ENCODE measurements around the gene SLC9A9.

SLC9A9 gene

DNA sequence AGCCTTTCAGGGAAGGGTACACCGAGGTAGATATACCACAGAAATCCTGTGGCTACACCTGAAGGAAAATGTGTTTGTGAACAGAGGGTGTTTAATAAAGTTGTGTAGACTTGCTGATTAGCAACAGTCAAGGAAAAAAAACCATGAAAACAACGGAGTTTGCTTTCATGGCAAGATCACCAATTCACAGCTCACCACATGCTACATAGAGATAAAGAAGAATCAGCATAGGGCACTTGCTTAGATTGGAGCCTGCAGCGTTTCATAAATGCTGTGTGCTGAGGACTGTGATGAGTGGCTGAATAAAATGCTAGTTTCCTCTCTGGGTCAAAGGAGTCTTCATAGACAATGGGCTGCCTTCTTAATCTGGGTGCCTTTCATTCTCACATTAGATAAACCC lies 257.6 kb downstream of the SLC9A9 start:
- DNase-seq = no peak

DNA sequence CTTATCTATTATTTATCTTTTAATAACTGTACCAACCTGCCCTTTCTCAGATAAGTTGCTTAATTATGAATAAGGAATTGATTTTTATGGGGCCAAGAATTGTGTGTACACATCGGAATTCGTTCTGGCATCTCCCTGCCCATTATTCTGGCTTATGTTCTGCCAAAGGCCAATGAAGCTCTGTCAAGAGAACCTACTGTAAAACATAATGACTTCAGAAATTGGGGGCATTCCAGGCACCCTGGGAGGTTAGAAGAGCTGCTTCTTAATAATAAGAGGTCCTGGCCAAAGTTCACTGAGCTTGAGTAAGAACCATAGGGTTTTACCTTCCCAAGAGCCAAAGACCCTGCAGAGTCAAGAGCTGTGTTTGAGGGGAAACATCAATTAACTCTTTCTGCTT lies 261.7 kb downstream of the SLC9A9 start:
- DNase-seq = no peak

DNA sequence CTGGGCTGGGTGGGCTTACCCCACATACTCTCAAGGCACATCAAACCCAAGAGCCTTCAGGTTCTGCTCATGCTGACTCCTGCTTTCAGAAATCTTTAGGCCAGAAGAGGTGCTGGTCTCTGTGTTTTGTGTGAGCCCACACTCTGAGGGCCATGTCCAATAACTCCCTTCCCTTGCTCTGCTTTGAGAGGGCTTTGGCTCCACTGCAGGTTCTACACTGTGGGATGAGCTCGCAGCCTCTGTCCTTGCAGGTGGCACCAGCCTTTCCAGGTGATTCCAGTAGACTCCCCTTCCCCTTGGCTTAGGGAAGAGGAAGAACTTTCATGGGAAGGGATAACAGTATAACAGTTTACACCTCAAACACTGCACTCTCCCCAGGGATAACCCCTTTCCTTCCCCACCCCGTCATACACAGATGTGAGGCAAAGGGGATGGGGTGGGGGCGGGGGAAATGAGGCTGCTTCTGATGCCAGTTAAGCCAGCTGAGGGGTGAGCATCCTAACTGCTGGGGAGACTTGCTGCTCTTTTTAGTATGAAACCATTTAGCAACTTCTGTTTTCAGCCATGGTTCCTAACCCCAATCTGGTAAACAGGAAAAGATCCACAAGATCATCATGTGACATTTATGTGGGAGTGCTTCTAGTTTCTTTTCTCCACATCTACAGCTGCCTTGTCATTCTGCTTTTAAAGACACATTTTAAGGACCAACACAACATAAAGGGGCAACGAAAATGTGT lies 262.4 kb downstream of the SLC9A9 start:
- peak; percentile 37 for DNase-seq

DNA sequence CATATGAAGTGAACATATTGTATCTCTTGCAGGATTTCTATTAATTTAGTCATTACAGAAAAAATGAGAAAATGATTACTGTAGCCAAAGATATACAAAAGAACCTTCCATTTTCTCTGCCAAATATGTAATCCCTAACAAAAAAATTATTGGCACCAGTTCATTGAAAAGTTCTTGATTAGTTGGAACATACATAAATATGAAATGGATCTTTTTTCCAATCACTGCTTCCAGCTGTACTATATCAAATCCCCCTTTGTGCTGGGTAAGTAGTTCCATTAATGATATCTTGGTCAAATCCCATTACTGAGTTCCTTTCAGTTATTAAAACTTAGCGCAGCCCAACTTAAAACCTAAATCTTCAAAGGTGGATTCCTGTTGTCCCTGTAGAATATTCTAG lies 263.8 kb downstream of the SLC9A9 start:
- no peak for DNase-seq

DNA sequence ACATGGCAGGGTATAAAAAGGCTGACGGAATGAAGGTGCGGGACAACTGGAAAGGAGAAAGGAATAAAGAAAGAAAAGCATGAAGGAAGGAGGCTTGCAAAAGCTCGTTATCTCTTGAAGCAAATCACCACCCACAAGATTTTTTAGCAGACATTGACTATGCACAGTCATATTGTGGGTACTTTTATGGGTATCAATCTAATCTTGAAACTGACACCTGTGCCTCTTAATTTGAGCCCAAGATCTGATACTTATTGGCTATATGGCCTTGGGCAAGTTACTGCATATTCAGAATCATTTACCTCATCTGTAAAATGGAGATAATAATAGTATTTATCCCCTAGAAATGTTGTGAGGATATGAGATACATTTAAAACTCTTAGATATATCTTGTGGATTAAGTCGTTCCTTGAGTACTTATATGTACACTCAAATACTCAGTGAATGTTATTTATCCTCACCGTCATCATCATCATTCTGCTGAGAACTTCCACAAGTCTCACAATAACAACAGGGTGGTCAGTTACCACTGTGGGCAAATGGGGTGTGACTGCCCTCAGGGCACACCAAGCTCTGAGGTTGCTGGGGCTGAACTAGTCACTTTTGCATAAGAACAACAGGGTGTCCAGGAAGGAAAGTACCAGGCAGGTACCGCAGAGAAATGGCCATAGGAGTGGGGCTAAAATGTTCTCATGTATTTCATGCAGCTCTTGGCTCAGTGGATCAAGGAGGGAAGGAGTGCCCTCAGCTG lies 266.1 kb downstream of the SLC9A9 start:
- peak; percentile 73 for DNase-seq

DNA sequence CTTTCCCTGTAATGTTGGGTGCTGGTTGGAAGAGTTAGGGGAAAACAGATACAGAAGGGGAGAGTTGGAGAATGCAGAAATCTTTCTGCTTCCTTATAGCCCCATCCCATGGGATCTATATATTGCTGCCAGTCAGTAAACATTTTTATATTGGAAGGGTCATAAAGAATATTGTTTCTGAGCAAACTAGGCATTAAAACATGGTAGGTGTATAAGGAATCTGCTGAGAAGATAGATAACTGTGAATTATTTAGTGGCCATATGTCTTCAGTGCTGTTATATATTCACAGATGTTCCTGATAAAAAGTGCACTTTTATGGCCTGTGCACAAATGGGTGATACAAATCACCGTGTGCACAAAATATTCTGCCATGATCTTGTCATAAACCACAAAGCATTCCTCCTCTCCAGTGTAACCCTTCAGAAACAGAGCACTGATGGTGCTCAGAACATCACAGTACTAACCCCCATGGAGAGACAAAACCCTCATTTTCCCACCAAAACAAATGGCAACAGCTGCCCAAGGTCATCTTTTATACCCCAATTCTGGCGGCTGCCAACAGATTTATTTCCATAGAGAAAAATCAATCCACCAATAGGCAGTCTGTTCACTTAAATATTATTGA lies 269.3 kb downstream of the SLC9A9 start:
- no peak for DNase-seq

DNA sequence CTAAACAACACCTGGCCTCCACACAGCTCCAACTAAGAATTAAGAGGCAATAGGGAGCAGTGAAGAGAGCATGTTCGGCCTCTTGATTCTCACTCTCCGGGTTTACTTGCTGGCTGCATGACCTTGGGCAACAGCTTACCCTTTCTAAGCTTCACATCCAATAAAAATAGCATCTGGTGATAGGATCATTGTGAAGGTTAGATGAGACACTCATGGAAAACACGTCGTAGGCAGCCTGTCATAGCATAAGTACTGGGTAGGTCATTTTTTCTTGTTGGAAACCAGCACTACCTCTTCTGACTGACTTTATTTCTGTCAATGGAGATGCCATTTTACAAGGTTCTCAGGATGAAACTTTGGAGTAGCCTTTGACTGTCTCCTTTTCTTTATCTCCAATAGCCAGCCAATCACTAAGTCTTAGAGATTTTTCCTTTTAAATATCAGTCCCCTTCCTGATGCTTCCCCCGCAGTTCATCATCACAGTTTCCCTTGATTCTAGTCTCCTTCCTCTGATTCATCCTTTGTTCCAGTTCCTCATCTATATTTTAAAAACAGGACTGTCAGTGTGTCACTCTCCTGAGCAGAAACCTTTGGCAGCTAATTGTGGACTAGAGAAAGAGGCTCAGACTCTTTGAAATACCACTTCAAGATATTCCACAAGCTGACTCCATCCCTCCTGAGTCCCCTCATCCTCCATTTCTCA lies 271.5 kb downstream of the SLC9A9 start:
- no peak for DNase-seq

DNA sequence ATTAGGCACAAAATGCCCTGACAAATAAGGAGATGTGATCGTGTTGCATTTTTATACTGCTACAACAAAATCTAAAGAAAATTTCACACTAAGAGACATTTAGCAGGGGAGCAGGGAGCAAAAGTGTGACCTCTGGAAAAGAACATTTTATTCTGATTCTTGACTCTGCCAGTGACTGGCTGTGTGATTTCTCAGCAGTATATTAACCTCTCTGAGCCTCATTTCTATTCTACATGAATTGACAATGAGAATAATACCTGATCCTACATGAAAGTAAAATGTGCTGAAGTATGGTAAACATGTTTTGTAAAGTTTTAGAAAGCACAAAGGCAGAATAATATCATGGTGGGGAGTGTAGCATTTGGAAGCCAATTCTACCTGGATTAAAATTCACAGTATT lies 273.3 kb downstream of the SLC9A9 start:
- DNase-seq = no peak

DNA sequence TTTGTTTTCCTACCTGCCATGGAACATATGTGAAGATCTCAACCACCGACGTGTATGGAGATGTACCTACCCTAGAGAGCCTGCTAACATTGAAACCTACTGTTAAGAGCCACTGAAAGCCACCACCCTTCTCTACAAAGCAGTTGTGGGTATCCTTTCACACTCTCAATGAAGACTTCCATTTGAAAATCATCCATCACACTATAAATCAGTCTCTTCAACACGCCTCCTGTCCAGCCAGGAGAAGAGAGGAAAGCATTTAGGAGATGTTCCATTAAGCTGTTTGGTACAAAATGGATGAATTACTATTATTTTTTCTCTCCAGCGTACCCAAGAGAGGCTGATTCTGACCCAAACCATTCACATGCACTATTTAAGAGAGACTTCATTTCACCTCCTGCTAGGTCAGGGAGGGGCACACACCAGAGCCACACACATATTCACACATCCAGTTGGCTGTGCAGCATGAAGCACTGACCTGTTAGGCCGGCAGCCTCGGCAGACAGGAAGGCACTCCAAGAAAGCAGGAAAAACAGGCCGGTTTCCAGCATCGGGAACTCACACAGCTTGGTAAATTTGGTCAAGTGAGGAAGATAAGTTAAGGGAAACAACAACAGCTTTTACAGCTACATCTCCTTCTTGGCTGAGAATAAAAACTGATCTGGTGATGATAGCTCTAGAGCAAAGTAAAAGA lies 274.5 kb downstream of the SLC9A9 start:
- no peak for DNase-seq

DNA sequence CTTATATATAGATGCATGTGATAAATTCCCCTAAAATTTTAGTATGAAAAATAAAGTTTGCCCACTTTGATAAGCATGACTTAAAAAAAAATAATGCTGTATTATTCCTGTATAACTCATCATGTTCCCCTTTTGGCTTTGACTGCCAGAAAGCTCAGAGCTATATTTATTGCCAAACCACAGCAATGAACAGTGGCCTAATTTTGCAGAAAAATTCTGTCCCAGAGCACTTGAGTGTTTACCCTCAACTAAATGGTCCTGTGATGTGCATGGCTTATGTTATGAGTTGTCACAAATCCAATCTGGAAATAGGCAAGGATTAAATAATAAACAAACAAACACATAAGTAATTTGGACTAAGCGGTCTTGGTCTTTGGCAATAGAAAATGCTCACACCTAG lies 276.7 kb downstream of the SLC9A9 start:
- DNase-seq = no peak

DNA sequence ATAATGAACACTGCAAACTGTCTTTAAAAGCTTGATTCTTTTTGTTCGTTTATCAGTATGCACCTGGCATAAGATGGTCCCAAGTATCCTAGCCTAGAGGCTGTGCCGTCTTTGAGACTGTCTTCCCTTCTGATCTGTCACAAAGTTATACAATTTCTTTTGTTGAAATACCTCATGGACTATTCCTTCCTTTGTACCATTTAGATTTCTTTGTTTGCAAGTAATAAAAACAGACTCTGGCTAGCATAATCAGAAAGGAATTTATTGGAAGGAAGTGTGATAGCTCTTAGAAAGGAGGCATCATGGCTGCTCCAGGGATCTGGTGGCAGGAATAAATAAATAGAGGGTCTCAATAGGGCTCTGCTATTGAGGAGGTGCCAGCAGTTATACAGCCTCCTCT lies 280.4 kb downstream of the SLC9A9 start:
- DNase-seq = no peak

DNA sequence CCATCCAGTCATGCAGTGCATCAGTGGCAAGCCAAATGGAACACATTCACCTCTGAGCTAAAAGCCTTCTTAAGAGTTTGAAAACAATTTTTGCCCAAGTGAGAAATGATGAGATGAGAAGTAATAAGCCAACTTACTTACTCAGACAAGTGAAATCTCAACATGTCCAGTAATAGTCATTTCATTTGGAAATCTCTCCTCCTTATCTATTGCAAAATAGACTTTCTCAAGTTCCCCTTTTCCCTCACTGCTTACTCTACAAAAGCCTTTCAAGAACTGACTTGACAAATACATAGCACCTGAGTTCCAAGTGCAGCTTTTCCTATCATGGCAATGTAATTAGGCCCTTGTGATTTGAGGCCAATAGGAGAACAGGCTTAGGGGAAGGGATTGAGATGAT lies 282.3 kb downstream of the SLC9A9 start:
- DNase-seq = no peak

DNA sequence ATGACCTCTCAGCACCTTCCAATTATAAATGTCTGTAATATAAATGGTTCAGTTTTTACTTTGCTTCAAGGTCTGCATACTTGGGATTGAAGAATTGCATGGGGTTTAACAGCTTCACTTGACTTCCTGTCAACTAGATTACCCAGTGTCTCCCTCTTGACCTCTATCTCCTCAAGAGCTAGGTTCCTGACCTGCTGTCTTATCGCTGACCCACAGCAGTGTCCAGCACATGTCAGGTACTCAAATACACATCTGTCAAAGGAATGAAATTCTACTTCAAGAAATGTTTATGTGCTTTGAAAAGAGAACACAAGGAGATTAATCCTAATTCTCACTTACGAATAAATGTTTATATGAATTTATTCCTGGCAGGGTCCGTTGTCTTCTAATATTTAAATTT lies 284.5 kb downstream of the SLC9A9 start:
- no peak for DNase-seq

DNA sequence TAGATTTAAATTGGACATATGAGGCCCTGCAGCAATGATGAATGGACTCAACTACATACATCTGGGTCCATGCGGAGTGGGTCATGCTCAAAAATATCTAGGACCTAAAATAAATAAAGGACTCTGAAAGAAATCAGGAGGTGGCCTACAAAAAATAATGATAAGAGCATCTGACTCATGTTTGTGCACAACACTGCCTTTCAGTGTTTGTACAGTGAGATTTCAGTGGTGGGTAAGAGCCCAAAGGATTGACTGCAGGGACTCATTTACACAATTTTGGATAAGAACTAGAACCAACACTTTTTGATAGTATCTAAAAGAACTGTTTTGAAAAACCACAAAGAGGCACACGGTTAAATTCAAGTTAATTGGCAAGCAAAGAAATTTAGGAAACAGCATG lies 285.5 kb downstream of the SLC9A9 start:
- no peak for DNase-seq

DNA sequence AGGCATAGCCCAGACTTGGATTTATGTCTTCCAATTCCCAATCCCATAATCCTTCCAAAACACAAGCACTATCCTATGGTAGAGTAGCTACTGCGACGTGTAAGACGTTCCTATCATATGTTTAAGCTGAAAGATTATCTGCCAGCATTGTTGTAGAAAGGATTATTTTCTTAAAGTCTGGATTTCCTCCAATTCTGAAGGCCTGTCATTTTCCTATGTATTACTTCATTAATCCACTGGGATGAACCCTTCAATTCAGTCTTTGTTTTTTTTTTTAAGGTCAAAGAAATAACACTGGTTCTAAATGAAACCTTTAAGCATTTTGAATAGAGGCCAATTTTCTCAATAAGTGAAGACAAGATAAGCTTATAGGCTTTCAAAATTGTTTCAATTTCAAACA lies 289.0 kb downstream of the SLC9A9 start:
- no peak for DNase-seq

DNA sequence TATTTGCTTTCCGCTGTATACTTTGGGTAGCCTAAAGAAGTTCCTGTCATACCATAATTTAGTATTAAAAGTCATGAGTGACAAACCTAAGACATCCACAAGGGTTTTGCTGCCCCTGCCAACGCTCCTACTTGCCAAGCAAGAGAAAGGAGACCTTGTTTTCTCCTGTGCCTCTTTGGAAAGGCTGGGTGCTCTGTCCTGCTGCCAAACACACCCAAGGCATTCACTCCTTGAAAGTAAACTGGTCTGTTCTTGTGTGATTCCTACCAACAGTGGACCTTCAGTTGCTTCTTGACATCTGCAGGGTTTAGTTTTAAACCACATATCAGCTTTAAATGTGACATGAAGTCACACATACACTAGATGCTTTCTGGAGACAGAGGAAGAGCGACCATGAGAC lies 295.4 kb downstream of the SLC9A9 start:
- no peak for DNase-seq

DNA sequence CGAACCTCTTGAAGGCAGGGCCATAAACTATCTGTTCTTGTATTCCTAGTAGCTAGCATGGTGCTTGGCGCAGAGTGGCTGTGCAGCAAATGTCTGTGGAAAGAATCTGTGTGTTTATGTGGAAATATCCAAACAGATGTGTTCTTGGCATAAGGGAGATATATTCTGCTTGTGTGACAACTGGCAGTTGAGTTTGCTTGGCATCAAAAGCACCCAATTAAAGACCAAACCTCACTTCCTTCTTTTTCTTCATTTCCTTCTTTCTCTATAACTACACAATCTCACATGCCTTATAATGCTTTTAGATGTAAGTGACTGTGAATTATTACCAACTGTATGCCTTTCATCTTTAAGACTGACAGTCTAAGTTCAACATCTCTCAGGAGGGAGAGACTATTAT lies 296.5 kb downstream of the SLC9A9 start:
- DNase-seq = no peak

DNA sequence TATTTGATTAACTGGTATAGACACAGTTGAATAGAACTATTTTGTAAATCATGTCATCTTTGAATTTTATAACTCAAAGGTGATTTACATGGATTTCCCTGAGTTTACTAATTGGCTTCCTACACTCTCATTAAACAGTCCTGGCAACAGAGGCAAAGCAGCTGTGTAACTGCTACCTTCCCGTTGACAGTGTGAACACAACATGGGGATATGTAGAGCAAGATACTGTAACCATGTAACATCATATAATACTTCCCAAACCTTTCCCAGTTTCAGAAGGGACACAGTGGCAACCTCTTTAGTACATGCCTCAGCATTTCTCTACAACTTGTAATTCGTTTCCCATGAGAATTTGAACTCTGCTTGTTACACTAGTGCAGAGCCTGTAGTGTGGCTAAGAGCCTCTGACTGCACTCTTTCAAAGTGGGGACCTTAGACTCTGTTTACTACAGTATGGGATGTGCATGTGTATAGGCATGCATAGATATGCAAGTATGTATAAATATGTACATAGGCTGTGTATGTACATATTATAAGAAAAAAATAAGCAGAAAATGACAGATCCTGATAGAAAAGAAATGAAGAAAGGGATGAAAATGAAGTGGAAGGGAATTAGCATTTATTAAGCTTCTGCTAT lies 299.3 kb downstream of the SLC9A9 start:
- no peak for DNase-seq

DNA sequence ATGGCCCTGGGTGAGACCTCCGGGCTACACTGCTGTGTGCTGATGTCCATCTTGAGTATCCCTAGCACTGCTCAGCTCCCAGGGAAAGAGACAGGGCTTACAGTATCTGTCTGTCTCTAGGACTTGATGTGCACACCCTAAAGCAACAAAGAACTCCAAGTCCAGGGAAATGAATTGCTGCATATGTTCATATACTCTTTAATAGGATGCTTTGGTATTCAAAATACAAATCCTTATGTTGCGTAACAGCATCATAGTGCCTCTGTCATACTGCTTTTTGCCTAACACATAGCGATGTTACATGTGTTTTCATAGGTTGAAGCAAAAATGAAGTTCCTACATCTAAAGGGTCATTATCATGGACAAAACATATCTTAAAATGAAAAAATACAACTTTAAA lies 299.9 kb downstream of the SLC9A9 start:
- no peak for DNase-seq

DNA sequence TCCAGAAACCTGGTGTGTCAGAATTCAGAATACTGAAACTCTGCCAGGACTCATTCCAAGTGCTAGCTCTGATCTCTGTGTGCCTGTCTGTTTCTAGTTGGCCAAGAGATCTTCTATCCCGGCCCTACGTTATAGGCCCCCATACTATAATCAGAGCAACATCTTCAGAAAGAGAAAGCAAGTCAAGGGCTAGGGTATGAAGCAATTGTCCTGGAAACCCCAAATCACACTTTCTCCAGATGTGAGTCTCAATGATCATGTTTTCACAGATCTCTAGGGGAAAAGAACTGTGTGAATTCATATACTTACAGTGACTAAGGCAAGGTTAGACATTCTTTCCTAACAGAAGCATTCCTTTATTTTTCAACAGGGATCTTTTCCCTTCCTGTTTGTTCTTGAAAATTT lies 309.7 kb downstream of the SLC9A9 start:
- DNase-seq = no peak

DNA sequence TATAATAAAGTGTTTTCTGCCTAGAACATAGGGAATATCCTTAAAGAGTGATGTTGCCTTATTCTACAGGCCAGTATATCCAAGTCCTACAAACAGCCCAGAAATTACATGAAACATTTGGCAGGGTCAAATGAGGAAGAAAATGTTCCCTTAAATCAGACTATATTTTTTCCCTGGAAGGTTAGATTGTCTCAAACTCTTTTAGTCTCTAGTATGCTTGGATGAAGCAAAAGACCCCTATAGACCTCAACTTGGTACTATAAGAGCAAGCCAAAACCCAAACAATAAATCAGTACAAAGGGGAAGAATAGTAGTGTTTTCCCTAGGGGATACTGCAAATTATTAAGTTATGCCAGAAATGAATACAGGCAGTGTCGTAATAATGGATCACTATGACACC lies 310.2 kb downstream of the SLC9A9 start:
- DNase-seq = no peak

DNA sequence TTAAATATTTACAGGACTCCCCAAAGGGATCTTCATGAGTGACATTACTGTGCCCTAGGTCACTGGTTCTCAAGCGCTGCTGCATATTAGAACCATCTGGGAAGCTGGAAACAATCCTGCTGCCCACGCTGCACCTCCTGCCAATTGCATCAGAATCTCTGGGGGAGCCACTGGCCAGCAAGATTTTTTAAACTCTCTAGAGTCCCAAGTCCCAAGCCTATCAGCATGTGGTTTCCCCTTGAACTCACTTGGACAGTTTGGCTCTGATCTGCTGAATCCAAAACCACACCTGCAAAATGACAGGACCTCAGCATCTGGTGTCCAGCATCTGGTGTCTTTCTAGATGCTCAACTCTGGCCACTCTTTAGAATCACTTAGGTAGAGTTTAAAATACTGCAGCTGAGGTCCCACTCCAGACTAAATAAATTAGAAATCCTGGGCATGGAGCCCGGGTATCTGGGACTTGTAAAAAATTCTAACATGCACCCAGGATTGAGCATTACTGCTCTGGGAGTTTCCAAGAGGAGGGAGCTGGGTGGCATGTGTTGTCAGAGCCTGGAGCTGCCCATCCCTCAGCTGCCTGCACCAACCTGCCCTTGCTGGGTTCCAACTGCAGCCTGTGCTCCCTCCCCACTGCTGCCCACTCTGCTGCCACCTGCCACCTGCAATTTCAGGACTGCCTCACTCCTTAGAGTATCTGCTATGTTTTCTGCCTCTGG lies 311.3 kb downstream of the SLC9A9 start:
- no peak for DNase-seq
